Activated CD4-positive, alpha-beta T cell treated with anti-CD3 and anti-CD28 coated beads for 36 hours (primary cell): ENCODE measurements around the gene ADAMTS2. TPM values are rescaled to one million over a fixed set of nuclear protein-coding genes. Genes with fewer than 3 reads are reported as not detected.

Source experiments
- ATAC-seq: fragments of 200-7000 bp; cut with Tn5 transposase; one replicate; pipeline ENCODE4 v1.10.0; 2021; ENCODE audit warnings: mild to moderate bottlenecking, moderate library complexity
- CTCF ChIA-PET: fragments of 350-600 bp; sonication (Branson Sonifier 250); formaldehyde crosslinking; loops from one replicate; lab custom pipeline; 2021; ENCODE audit warnings: antibody characterized with exemption; lab: Charles Lee
- POLR2A ChIA-PET: fragments of 350-600 bp; sonication (Branson Sonifier 250); formaldehyde crosslinking; loops from one replicate; lab custom pipeline; 2021; ENCODE audit warnings: antibody characterized with exemption, inconsistent platforms; lab: Charles Lee
- DNase-seq: peaks from one replicate; pipeline ENCODE4 v3.0.0-alpha.2; 2020
- H3K27ac Mint-ChIP-seq: one replicate; pipeline ENCODE4 v1.8.0; 2021; ENCODE audit warnings: mixed read lengths
- H3K27me3 Mint-ChIP-seq: one replicate; pipeline ENCODE4 v1.8.0; 2021; ENCODE audit warnings: mixed read lengths
- H3K36me3 Mint-ChIP-seq: one replicate; pipeline ENCODE4 v1.8.0; 2021; ENCODE audit warnings: low read depth, mixed read lengths
- H3K4me1 Mint-ChIP-seq: one replicate; pipeline ENCODE4 v1.8.0; 2021; ENCODE audit warnings: mixed read lengths
- H3K4me3 Mint-ChIP-seq: one replicate; pipeline ENCODE4 v1.8.0; 2021; ENCODE audit warnings: mild to moderate bottlenecking, moderate library complexity, mixed read lengths
- H3K9me3 Mint-ChIP-seq: one replicate; pipeline ENCODE4 v1.8.0; 2021; ENCODE audit warnings: low read depth, mixed read lengths
- intact Hi-C, 2 experiments: fragments of 100-400 bp; cut with DNase I in 1 of 2; cut with micrococcal nuclease in 1 of 2; formaldehyde crosslinking; loops; one replicate each; pipeline versions ENCODE4 v1.14.2 to v1.15.1; 2022 to 2024; cut with DNase I, micrococcal nuclease
- total RNA-seq, 2 experiments: library from RNA; stranded (reverse); gene quantifications; one replicate each; pipeline ENCODE4 v1.2.3, GENCODE V29; 2021

The ADAMTS2 gene
- total RNA-seq, 2 experiments from 2014 or later: not detected

GRCh38 chr5:179311091-179311470, 34.2 kb downstream of the ADAMTS2 start:
- no peaks in the 10 kb centered on the region for H3K4me1 Mint-ChIP-seq
- H3K4me3 Mint-ChIP-seq: no peak overlapping the region
- ChIA-PET CTCF (no interaction called here), POLR2A (no interaction called here)
- intact Hi-C loops: no loop called here
- DNase-seq: no peak
- H3K9me3 Mint-ChIP-seq: peaks cover 2% of the 10 kb centered on the region
- no peak for ATAC-seq
- H3K27me3 Mint-ChIP-seq: no peaks in the 10 kb centered on the region
- no peak overlapping the region for H3K27ac Mint-ChIP-seq
- H3K36me3 Mint-ChIP-seq: no peaks in the 10 kb centered on the region

- ATAC-seq (no peak), DNase-seq (no peak)
- Mint-ChIP-seq H3K27ac (no peak overlapping the region), H3K4me1 (no peaks in the 10 kb centered on the region), H3K27me3 (no peaks in the 10 kb centered on the region), H3K36me3 (no peaks in the 10 kb centered on the region), H3K9me3 (peaks cover 2% of the 10 kb centered on the region), H3K4me3 (no peak overlapping the region)
- ChIA-PET POLR2A (no interaction called here), CTCF (no interaction called here)
- intact Hi-C loops: no loop called here
Observed at GRCh38 chr5:179310439-179311090, 34.7 kb downstream of the ADAMTS2 start.

- Mint-ChIP-seq H3K4me1 (no peaks in the 10 kb centered on the region), H3K9me3 (peaks cover 9% of the 10 kb centered on the region), H3K27ac (no peak overlapping the region), H3K36me3 (no peaks in the 10 kb centered on the region), H3K27me3 (no peaks in the 10 kb centered on the region), H3K4me3 (no peak overlapping the region)
- ChIA-PET POLR2A (no interaction called here), CTCF (no interaction called here)
- ATAC-seq (no peak), DNase-seq (no peak)
- intact Hi-C loops: no loop called here
Observed at GRCh38 chr5:179309751-179310320, 35.4 kb downstream of the ADAMTS2 start.

GRCh38 chr5:179309383-179309670, 35.9 kb downstream of the ADAMTS2 start:
- no peak for DNase-seq
- no peak for ATAC-seq
- Mint-ChIP-seq H3K9me3 (peaks cover 13% of the 10 kb centered on the region), H3K36me3 (no peaks in the 10 kb centered on the region), H3K27ac (no peak overlapping the region), H3K4me1 (no peaks in the 10 kb centered on the region), H3K4me3 (no peak overlapping the region), H3K27me3 (no peaks in the 10 kb centered on the region)
- POLR2A ChIA-PET: no interaction called here
- CTCF ChIA-PET: no interaction called here
- intact Hi-C loops: no loop called here

- POLR2A ChIA-PET: no interaction called here
- no peak for ATAC-seq
- Mint-ChIP-seq H3K27me3 (no peaks in the 10 kb centered on the region), H3K36me3 (no peaks in the 10 kb centered on the region), H3K4me3 (no peak overlapping the region), H3K9me3 (peaks cover 16% of the 10 kb centered on the region), H3K27ac (no peak overlapping the region), H3K4me1 (no peaks in the 10 kb centered on the region)
- DNase-seq: no peak
- intact Hi-C loops: no loop called here
- CTCF ChIA-PET: interaction anchor here (0.6 kb wide), 1 partner anchor 55 kb away, joined by 3 read pairs; no protein-coding TSS in a partner anchor
Observed at GRCh38 chr5:179308563-179309382, 36.5 kb downstream of the ADAMTS2 start.

- peaks cover 16% of the 10 kb centered on the region for H3K9me3 Mint-ChIP-seq
- H3K4me3 Mint-ChIP-seq: no peak overlapping the region
- no peaks in the 10 kb centered on the region for H3K36me3 Mint-ChIP-seq
- no peaks in the 10 kb centered on the region for H3K4me1 Mint-ChIP-seq
- H3K27ac Mint-ChIP-seq: no peak overlapping the region
- no peak for ATAC-seq
- ChIA-PET CTCF (interaction anchor here (0.6 to 0.7 kb wide), 2 partner anchors 53 to 55 kb away, joined by 3 to 5 read pairs; no protein-coding TSS in a partner anchor), POLR2A (no interaction called here)
- DNase-seq: no peak
- no peaks in the 10 kb centered on the region for H3K27me3 Mint-ChIP-seq
- intact Hi-C loops: no loop called here
Observed at GRCh38 chr5:179307931-179308471, 37.3 kb downstream of the ADAMTS2 start.

- intact Hi-C loops: no loop called here
- peaks cover 16% of the 10 kb centered on the region for H3K9me3 Mint-ChIP-seq
- ATAC-seq: no peak
- no peaks in the 10 kb centered on the region for H3K27me3 Mint-ChIP-seq
- POLR2A ChIA-PET: no interaction called here
- H3K4me1 Mint-ChIP-seq: no peaks in the 10 kb centered on the region
- no peak for DNase-seq
- H3K4me3 Mint-ChIP-seq: no peak overlapping the region
- CTCF ChIA-PET: no interaction called here
- H3K36me3 Mint-ChIP-seq: no peaks in the 10 kb centered on the region
- no peak overlapping the region for H3K27ac Mint-ChIP-seq
Observed at GRCh38 chr5:179307013-179307800, 38.1 kb downstream of the ADAMTS2 start.

- ChIA-PET POLR2A (no interaction called here), CTCF (no interaction called here)
- Mint-ChIP-seq H3K27ac (no peak overlapping the region), H3K27me3 (no peaks in the 10 kb centered on the region), H3K9me3 (peaks cover 16% of the 10 kb centered on the region), H3K4me1 (no peaks in the 10 kb centered on the region), H3K4me3 (no peak overlapping the region), H3K36me3 (no peaks in the 10 kb centered on the region)
- DNase-seq: no peak
- intact Hi-C loops: no loop called here
- ATAC-seq: no peak
Observed at GRCh38 chr5:179306191-179307012, 38.9 kb downstream of the ADAMTS2 start.

GRCh38 chr5:179304871-179305270, 40.4 kb downstream of the ADAMTS2 start:
- no peak overlapping the region for H3K27ac Mint-ChIP-seq
- H3K36me3 Mint-ChIP-seq: no peaks in the 10 kb centered on the region
- no peak for ATAC-seq
- ChIA-PET CTCF (no interaction called here), POLR2A (no interaction called here)
- H3K4me1 Mint-ChIP-seq: no peaks in the 10 kb centered on the region
- H3K4me3 Mint-ChIP-seq: no peak overlapping the region
- H3K9me3 Mint-ChIP-seq: peaks cover 16% of the 10 kb centered on the region
- intact Hi-C loops: no loop called here
- DNase-seq: no peak
- no peaks in the 10 kb centered on the region for H3K27me3 Mint-ChIP-seq

- Mint-ChIP-seq H3K4me3 (no peak overlapping the region), H3K27ac (no peak overlapping the region), H3K9me3 (peaks cover 16% of the 10 kb centered on the region), H3K4me1 (no peaks in the 10 kb centered on the region), H3K27me3 (no peaks in the 10 kb centered on the region), H3K36me3 (no peaks in the 10 kb centered on the region)
- intact Hi-C loops: no loop called here
- CTCF ChIA-PET: no interaction called here
- POLR2A ChIA-PET: no interaction called here
- DNase-seq (no peak), ATAC-seq (no peak)
Observed at GRCh38 chr5:179304466-179304865, 40.8 kb downstream of the ADAMTS2 start.
